Lower leg skin (tissue), 4 donors: ENCODE results near the gene ZNF611. TPM values are rescaled to one million over a fixed set of nuclear protein-coding genes. Genes with fewer than 3 reads are reported as not detected.
"Not testable (repeated sequence)": the region's sequence is repeated elsewhere in the genome, so short reads cannot be mapped to it uniquely, and the experiment has no call there.

ENCODE experiments used
- DNase-seq, 2 donors: peaks; one replicate each; pipeline ENCODE4 v3.0.0-alpha.2; 2019; ENCODE audit warnings: low spot score in 2 of 2
- H3K4me3 ChIP-seq: fragments of 200-600 bp; sonication (generic); 2 replicates; pipeline ENCODE4 v1.5.1; 2017; ENCODE audit warnings: mild to moderate bottlenecking, low read depth; ENCODE audit not compliant: poor library complexity, severe bottlenecking
- CTCF ChIP-seq, 3 donors: fragments of 450-650 bp; IDR thresholded peaks; one replicate each; pipeline ENCODE4 v1.5.1; 2016; ENCODE audit warnings: antibody characterized with exemption in 3 of 3, mild to moderate bottlenecking in 3 of 3, moderate library complexity in 2 of 3
- POLR2A ChIP-seq, 2 donors: fragments of 450-650 bp; IDR thresholded peaks; one replicate each; pipeline ENCODE4 v1.6.1; 2016 to 2017; ENCODE audit warnings: antibody characterized with exemption in 2 of 2, mild to moderate bottlenecking in 1 of 2, moderate library complexity in 1 of 2
- WGBS, 2 donors: methylation state at CpG; one replicate each; pipeline ENCODE4 v1.1.5; 2018; 5-methylcytosine and 5-hydroxymethylcytosine counted together
- intact Hi-C: fragments of 100-400 bp; cut with DNase I; formaldehyde crosslinking; loops from one replicate; pipeline ENCODE4 v1.15.0; 2023; ENCODE audit warnings: low total_unique reads
- total RNA-seq, 4 donors: library from RNA; depleted of rRNA; stranded (reverse); fragments of >200 nt; gene quantifications; one replicate each; pipeline ENCODE4 v1.1.0, GENCODE V29; 2016

Gene ZNF611
- total RNA-seq, 4 donors from 2014 or later, result 7.8 to 13.5 (median 10.2) TPM

GRCh38 chr19:52695996-52696395 is 38.8 kb downstream of the ZNF611 start:
- 20 to 22% methylated on average over 1 of the region's 1 CpG for WGBS, 2 donors
- intact Hi-C loops, result no loop called here
- DNase-seq, result no peak
- no peak overlapping the region for H3K4me3 ChIP-seq
- TF ChIP-seq POLR2A (IDR thresholded peaks at IDR 0.05) (no peak), CTCF (IDR thresholded peaks at IDR 0.05) (no peak)

DNA sequence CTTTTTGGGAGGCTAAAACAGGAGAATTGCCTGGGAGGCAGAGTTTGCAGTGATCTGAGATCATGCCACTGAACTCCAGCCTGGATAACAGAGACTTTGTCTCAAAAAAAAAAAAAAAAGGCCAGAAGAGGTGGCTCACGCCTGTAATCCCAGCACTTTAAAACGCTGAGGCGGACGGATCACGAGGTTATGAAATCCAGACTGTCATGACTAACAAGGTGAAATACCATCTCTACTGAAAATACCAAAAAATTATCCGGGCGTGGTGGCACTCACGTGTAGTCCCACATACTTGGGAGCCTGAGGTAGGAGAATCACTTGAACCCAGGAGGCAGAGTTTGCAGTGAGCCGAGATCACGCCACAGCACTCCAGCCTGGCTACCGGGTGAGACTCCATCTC is 39.9 kb downstream of the ZNF611 start:
- intact Hi-C loops, result no loop called here
- no peak for TF ChIP-seq POLR2A (IDR thresholded peaks at IDR 0.05)
- TF ChIP-seq CTCF (IDR thresholded peaks at IDR 0.05), result no peak
- H3K4me3 ChIP-seq, result no peak overlapping the region
- 93 to 94% methylated on average over 11 of the region's 11 CpGs for WGBS, 2 donors
- no peak for DNase-seq

- intact Hi-C loops, DNase-seq, H3K4me3 ChIP-seq: not testable (repeated sequence)
- WGBS, 2 donors, result 71 to 83% methylated on average over 3 of the region's 3 CpGs
Observed at GRCh38 chr19:52694281-52694680, 40.6 kb downstream of the ZNF611 start.

GRCh38 chr19:52692431-52693008 is 42.3 kb downstream of the ZNF611 start:
- no peak for TF ChIP-seq POLR2A (IDR thresholded peaks at IDR 0.05)
- no peak for TF ChIP-seq CTCF (IDR thresholded peaks at IDR 0.05)
- peak in 1 of 2 donors; percentile 34 for DNase-seq
- 90 to 91% methylated on average over 8 of the region's 8 CpGs for WGBS, 2 donors
- no peak overlapping the region for H3K4me3 ChIP-seq
- intact Hi-C loops, result no loop called here

GRCh38 chr19:52691737-52692136 is 43.1 kb downstream of the ZNF611 start:
- no peak for DNase-seq
- WGBS, 2 donors, result 53% methylated on average over 2 of the region's 2 CpGs
- H3K4me3 ChIP-seq, result no peak overlapping the region
- intact Hi-C loops, result no loop called here
- TF ChIP-seq CTCF (IDR thresholded peaks at IDR 0.05) (no peak), POLR2A (IDR thresholded peaks at IDR 0.05) (no peak)

DNA sequence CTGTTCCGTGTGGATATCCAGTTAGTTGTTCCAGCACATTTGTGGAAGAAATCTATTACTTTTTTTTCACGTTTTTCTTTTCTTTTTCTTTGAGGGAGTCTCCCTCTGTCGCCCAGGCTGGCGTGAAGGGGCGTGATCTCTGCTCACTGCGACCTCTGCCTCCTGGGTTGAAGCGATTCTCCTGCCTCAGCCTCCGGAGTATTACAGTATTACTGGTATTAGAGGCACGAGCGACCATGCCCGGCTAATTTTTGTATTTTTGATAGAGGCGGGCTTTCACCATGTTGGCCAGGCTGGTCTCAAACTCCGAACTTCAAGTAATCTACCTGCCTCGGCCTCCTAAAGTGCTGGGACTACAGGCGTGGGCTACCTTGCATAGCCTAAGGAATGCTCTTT is 43.6 kb downstream of the ZNF611 start:
- WGBS, 2 donors, result 53 to 57% methylated on average over 15 of the region's 15 CpGs
- intact Hi-C loops, result no loop called here
- H3K4me3 ChIP-seq, result no peak overlapping the region
- peak in 1 of 2 donors; percentile 80 for DNase-seq
- TF ChIP-seq POLR2A (IDR thresholded peaks at IDR 0.05), result no peak
- no peak for TF ChIP-seq CTCF (IDR thresholded peaks at IDR 0.05)
